ENCODE results near the gene EMSY. TPM values are rescaled to one million over a fixed set of nuclear protein-coding genes. Genes with fewer than 3 reads are reported as not detected.

The EMSY gene
- polyA plus RNA-seq, 1 donor from 2014 or later: 25.0 TPM

- TF ChIP-seq MXI1 (conservative IDR thresholded peaks at IDR 0.05; ENCODE audit: poor library complexity, severe bottlenecking) (no peak), EP300 (conservative IDR thresholded peaks at IDR 0.05; ENCODE audit: poor library complexity, severe bottlenecking) (no peak), SMC3 (conservative IDR thresholded peaks at IDR 0.05; ENCODE audit: poor library complexity) (no peak), EZH2 (IDR thresholded peaks at IDR 0.05; ENCODE audit: borderline replicate concordance, insufficient read depth, low read length, poor library complexity, severe bottlenecking) (no peak), POLR2AphosphoS5 (IDR thresholded peaks at IDR 0.05) (no peak)
- TF ChIP-seq, protein P1, sequence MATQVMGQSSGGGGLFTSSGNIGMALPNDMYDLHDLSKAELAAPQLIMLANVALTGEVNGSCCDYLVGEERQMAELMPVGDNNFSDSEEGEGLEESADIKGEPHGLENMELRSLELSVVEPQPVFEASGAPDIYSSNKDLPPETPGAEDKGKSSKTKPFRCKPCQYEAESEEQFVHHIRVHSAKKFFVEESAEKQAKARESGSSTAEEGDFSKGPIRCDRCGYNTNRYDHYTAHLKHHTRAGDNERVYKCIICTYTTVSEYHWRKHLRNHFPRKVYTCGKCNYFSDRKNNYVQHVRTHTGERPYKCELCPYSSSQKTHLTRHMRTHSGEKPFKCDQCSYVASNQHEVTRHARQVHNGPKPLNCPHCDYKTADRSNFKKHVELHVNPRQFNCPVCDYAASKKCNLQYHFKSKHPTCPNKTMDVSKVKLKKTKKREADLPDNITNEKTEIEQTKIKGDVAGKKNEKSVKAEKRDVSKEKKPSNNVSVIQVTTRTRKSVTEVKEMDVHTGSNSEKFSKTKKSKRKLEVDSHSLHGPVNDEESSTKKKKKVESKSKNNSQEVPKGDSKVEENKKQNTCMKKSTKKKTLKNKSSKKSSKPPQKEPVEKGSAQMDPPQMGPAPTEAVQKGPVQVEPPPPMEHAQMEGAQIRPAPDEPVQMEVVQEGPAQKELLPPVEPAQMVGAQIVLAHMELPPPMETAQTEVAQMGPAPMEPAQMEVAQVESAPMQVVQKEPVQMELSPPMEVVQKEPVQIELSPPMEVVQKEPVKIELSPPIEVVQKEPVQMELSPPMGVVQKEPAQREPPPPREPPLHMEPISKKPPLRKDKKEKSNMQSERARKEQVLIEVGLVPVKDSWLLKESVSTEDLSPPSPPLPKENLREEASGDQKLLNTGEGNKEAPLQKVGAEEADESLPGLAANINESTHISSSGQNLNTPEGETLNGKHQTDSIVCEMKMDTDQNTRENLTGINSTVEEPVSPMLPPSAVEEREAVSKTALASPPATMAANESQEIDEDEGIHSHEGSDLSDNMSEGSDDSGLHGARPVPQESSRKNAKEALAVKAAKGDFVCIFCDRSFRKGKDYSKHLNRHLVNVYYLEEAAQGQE (IDR thresholded peaks at IDR 0.05; ENCODE audit: borderline replicate concordance): no peak
- H3K9me3 ChIP-seq (ENCODE audit: low read length): peaks cover 5% of the 10 kb centered on the region
- H3K4me3 ChIP-seq (ENCODE audit: low read length): no peak overlapping the region
- no peaks in the 10 kb centered on the region for H3K9me2 ChIP-seq (ENCODE audit: insufficient read depth, low read length)
- H3K4me2 ChIP-seq (ENCODE audit: low read length): no peak overlapping the region
- H3K79me2 ChIP-seq (replicated peaks; ENCODE audit: insufficient read depth, low read length): peaks cover 5% of the 10 kb centered on the region
- no peak overlapping the region for H2AFZ ChIP-seq (ENCODE audit: low read depth, low read length)
- no peaks in the 10 kb centered on the region for H3F3A ChIP-seq (ENCODE audit: insufficient read depth, low read length, poor library complexity, severe bottlenecking)
- no peak overlapping the region for H3K9ac ChIP-seq (ENCODE audit: low read length)
- peaks cover 26% of the 10 kb centered on the region for H3K36me3 ChIP-seq (ENCODE audit: insufficient read depth, low read length)
- no peaks in the 10 kb centered on the region for H3K27me3 ChIP-seq (ENCODE audit: insufficient read depth, low read depth, low read length)
- no peaks in the 10 kb centered on the region for H4K20me1 ChIP-seq (ENCODE audit: insufficient read depth)
- no peak overlapping the region for H3K27ac ChIP-seq (ENCODE audit: low read length)
These were observed 35.4 kb downstream of the EMSY start for GRCh38 chr11:76480241-76480640.

DNA sequence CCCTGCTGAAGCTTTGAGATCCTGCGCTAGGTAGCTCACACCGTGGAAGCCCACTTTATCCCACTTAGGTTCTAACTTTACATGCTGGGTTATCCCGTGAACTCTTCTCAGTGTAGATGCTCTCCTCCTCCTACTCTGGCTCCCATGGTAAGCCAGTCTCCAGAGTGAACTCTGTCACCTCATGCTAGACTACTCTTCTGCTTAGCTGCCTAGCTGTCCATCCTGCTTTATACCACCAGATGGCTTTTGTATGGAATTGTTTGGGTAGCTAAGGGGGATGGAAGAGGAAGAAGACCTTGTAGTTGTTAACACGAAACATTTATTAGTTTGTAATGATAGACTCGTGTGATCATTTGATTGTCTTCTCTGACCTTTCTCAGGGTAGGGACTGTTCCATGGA, 46.8 kb downstream of the EMSY start:
- Histone ChIP-seq H3K4me2 (ENCODE audit: low read length) (no peak overlapping the region), H3K9ac (ENCODE audit: low read length) (no peak overlapping the region), H3K79me2 (replicated peaks; ENCODE audit: insufficient read depth, low read length) (no peaks in the 10 kb centered on the region), H3K36me3 (ENCODE audit: insufficient read depth, low read length) (peaks cover 8% of the 10 kb centered on the region), H3K9me2 (ENCODE audit: insufficient read depth, low read length) (no peaks in the 10 kb centered on the region), H3K4me3 (ENCODE audit: low read length) (no peak overlapping the region), H3K27ac (ENCODE audit: low read length) (no peak overlapping the region), H4K20me1 (ENCODE audit: insufficient read depth) (no peaks in the 10 kb centered on the region), H3K27me3 (ENCODE audit: insufficient read depth, low read depth, low read length) (no peaks in the 10 kb centered on the region), H3F3A (ENCODE audit: insufficient read depth, low read length, poor library complexity, severe bottlenecking) (no peaks in the 10 kb centered on the region), H3K9me3 (ENCODE audit: low read length) (no peaks in the 10 kb centered on the region), H2AFZ (ENCODE audit: low read depth, low read length) (no peak overlapping the region)
- TF ChIP-seq CTCF (IDR thresholded peaks at IDR 0.05; ENCODE audit: poor library complexity, severe bottlenecking) (no peak), TAF1 (IDR thresholded peaks at IDR 0.05; ENCODE audit: low read depth) (no peak), MXI1 (conservative IDR thresholded peaks at IDR 0.05; ENCODE audit: poor library complexity, severe bottlenecking) (no peak), SMC3 (conservative IDR thresholded peaks at IDR 0.05; ENCODE audit: poor library complexity) (no peak), POLR2AphosphoS5 (IDR thresholded peaks at IDR 0.05) (no peak)
- TF ChIP-seq, protein P1 (IDR thresholded peaks at IDR 0.05; ENCODE audit: borderline replicate concordance): no peak
